Panc1 (cell line): Measurements from ENCODE around the gene DCP2. TPM values are rescaled to one million over a fixed set of nuclear protein-coding genes. Genes with fewer than 3 reads are reported as not detected.

ENCODE experiments used
- ATAC-seq: fragments of 200-7000 bp; cut with Tn5 transposase; 2 replicates; pipeline ENCODE4 v1.9.1; 2020; ENCODE audit warnings: mild to moderate bottlenecking, moderate library complexity
- BruUV-seq: library from RNA; stranded (reverse); fragments of 400-500 nt; replicated peaks from 2 replicates; lab custom pipeline; 2021; lab: Mats Ljungman, UMichigan
- CTCF ChIA-PET: fragments of 300-600 bp; sonication (Branson Sonifier 250); formaldehyde crosslinking; loops from one replicate; lab custom pipeline; 2022; ENCODE audit warnings: antibody characterized with exemption; lab: Charles Lee
- POLR2A ChIA-PET: fragments of 300-600 bp; sonication (Branson Sonifier 250); formaldehyde crosslinking; loops from one replicate; lab custom pipeline; 2022; ENCODE audit warnings: antibody characterized with exemption; lab: Charles Lee
- DNase-seq: peaks from one replicate; pipeline ENCODE4 v3.0.0-alpha.2; 2010; ENCODE audit warnings: low read depth, low spot score
- H3K27ac ChIP-seq: 2 replicates; pipeline ENCODE4 v1.5.1; 2011; ENCODE audit warnings: mild to moderate bottlenecking, low read length, inconsistent platforms
- H3K27me3 ChIP-seq: fragments of 200-500 bp; sonication (Bioruptor generic); 2 replicates; pipeline ENCODE4 v1.6.0; 2014; ENCODE audit warnings: low read length, inconsistent platforms; ENCODE audit not compliant: control insufficient read depth, insufficient read depth
- H3K36me3 ChIP-seq: fragments of 200-500 bp; sonication (Bioruptor generic); 2 replicates; pipeline ENCODE4 v1.5.1; 2014; ENCODE audit warnings: inconsistent platforms, mild to moderate bottlenecking, low read length, moderate library complexity; ENCODE audit not compliant: control insufficient read depth, insufficient read depth
- H3K4me1 ChIP-seq: 2 replicates; pipeline ENCODE4 v1.5.1; 2011; ENCODE audit warnings: inconsistent platforms, mild to moderate bottlenecking, low read length, moderate library complexity; ENCODE audit not compliant: control insufficient read depth, insufficient read depth
- H3K4me3 ChIP-seq, 2 experiments: 2 replicates each; pipeline ENCODE4 v1.5.1; 2011 to 2012; ENCODE audit warnings: low read depth in 2 of 2, low read length in 2 of 2, mild to moderate bottlenecking in 2 of 2, inconsistent platforms in 1 of 2, moderate library complexity in 1 of 2
- H3K9me3 ChIP-seq: fragments of 200-500 bp; sonication (Bioruptor generic); 2 replicates; pipeline ENCODE4 v1.5.1; 2014; ENCODE audit warnings: low read depth, mild to moderate bottlenecking, inconsistent platforms, low read length, moderate library complexity; ENCODE audit not compliant: control insufficient read depth, insufficient read depth
- POLR2AphosphoS5 ChIP-seq: IDR thresholded peaks from 2 replicates; pipeline ENCODE4 v1.6.1; 2012; ENCODE audit warnings: mild to moderate bottlenecking, low read depth, low read length, moderate library complexity
- SIN3A ChIP-seq: IDR thresholded peaks from 2 replicates; pipeline ENCODE4 v1.6.1; 2012; ENCODE audit warnings: low read depth, mild to moderate bottlenecking, low read length, moderate library complexity, borderline replicate concordance; ENCODE audit not compliant: insufficient read depth
- TCF7L2 ChIP-seq: IDR thresholded peaks from 2 replicates; pipeline ENCODE4 v1.6.1; 2011; ENCODE audit warnings: mild to moderate bottlenecking, low read depth, low read length, inconsistent platforms
- in situ Hi-C: cut with HindIII; loops from 2 replicates; pipeline ENCODE4 v1.10.0; 2016; ENCODE audit warnings: low sequenced_read_pairs, low pct_unique_long_range_greater_than_20kb
- intact Hi-C: fragments of 100-400 bp; cut with micrococcal nuclease; formaldehyde crosslinking; loops from one replicate; pipeline ENCODE4 v1.10.0; 2022; ENCODE audit not compliant: unreplicated experiment
- total RNA-seq: library from RNA; stranded (reverse); gene quantifications from one replicate; pipeline ENCODE4 v1.2.1, GENCODE V29; 2021; ENCODE audit not compliant: unreplicated experiment
- TF ChIP-seq, protein P1 (sequence below), 2 experiments: IDR thresholded peaks; 2 replicates each; pipeline ENCODE4 v1.6.1; 2011 to 2012; ENCODE audit warnings: low read depth in 2 of 2, control low read depth in 1 of 2, low read length in 1 of 2, mild to moderate bottlenecking in 1 of 2, moderate library complexity in 1 of 2; ENCODE audit not compliant: insufficient read depth in 1 of 2
- TF ChIP-seq, protein P2 (sequence below): fragments of 450-650 bp; IDR thresholded peaks from 2 replicates; pipeline ENCODE4 v1.5.1; 2017; ENCODE audit warnings: mild to moderate bottlenecking

DCP2 gene
- total RNA-seq, 1 experiment from 2014 or later, result 70.4 TPM

DNA sequence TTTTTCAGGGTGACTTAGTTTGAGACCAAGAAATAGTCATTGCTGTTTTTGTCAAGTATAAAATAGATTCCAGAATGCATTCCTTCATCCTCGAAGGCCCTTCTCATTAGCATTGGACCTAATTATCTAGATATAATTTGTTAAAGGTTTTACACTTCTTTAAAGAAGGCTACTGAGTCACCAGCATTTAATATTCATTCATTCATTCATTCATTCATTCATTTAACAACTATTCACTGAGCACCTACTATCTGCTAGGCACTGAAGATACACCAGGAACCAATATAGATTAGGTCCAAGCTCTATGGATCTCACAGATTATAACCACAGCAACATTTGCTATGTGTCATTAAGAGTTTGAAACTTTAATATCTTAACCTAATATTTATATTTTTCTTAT, 43.5 kb upstream of the DCP2 start:
- H3K27ac ChIP-seq, result no peak overlapping the region

DNA sequence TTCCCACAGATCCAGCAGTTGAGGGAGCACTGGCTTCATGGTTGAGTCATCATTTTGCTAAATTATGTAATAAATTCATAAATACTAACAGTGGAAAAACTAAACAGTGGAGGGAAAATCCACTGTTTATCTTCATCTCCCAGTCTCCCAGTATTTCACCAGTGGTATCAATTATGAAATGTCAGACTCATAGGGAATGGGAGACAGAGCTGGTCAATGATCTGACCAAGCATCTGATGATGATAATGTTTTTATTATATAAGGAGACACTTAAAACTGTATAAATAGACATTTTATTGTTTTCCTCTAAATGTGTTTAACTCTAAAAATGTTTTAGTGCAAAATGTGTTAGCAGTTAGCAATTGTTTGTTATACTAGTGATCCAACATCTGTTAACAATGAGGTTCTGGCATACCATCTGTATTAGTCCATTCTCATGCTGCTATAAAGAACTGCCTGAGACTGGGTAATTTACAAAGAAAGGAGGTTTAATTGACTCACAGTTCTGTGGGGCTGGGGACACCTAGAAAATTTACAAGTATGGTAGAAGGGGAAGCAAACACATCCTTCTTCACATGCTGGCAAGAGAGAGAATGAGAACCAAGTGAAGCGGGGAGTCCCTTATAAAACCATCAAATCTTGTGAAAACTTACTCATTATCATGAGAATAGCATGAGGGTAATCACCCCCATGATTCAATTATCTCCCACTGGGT, 42.8 kb upstream of the DCP2 start:
- ChIA-PET CTCF (no interaction called here), POLR2A (interaction anchor here (0.6 kb wide), 1 partner anchor 20 kb away, joined by 4 read pairs; no protein-coding TSS in a partner anchor)
- in situ Hi-C loops (no loop called here), intact Hi-C loops (no loop called here)
- no TSS peak for BruUV-seq
- ATAC-seq (no peak), DNase-seq (no peak)
- TF ChIP-seq, protein P1, sequence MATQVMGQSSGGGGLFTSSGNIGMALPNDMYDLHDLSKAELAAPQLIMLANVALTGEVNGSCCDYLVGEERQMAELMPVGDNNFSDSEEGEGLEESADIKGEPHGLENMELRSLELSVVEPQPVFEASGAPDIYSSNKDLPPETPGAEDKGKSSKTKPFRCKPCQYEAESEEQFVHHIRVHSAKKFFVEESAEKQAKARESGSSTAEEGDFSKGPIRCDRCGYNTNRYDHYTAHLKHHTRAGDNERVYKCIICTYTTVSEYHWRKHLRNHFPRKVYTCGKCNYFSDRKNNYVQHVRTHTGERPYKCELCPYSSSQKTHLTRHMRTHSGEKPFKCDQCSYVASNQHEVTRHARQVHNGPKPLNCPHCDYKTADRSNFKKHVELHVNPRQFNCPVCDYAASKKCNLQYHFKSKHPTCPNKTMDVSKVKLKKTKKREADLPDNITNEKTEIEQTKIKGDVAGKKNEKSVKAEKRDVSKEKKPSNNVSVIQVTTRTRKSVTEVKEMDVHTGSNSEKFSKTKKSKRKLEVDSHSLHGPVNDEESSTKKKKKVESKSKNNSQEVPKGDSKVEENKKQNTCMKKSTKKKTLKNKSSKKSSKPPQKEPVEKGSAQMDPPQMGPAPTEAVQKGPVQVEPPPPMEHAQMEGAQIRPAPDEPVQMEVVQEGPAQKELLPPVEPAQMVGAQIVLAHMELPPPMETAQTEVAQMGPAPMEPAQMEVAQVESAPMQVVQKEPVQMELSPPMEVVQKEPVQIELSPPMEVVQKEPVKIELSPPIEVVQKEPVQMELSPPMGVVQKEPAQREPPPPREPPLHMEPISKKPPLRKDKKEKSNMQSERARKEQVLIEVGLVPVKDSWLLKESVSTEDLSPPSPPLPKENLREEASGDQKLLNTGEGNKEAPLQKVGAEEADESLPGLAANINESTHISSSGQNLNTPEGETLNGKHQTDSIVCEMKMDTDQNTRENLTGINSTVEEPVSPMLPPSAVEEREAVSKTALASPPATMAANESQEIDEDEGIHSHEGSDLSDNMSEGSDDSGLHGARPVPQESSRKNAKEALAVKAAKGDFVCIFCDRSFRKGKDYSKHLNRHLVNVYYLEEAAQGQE (IDR thresholded peaks at IDR 0.05; ENCODE audit: insufficient read depth in 1 of 2, low read depth in 2 of 2, low read length in 1 of 2), result no peak
- TF ChIP-seq TCF7L2 (no peak), POLR2AphosphoS5 (no peak), SIN3A (no peak)
- TF ChIP-seq, protein P2, sequence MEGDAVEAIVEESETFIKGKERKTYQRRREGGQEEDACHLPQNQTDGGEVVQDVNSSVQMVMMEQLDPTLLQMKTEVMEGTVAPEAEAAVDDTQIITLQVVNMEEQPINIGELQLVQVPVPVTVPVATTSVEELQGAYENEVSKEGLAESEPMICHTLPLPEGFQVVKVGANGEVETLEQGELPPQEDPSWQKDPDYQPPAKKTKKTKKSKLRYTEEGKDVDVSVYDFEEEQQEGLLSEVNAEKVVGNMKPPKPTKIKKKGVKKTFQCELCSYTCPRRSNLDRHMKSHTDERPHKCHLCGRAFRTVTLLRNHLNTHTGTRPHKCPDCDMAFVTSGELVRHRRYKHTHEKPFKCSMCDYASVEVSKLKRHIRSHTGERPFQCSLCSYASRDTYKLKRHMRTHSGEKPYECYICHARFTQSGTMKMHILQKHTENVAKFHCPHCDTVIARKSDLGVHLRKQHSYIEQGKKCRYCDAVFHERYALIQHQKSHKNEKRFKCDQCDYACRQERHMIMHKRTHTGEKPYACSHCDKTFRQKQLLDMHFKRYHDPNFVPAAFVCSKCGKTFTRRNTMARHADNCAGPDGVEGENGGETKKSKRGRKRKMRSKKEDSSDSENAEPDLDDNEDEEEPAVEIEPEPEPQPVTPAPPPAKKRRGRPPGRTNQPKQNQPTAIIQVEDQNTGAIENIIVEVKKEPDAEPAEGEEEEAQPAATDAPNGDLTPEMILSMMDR, result no peak
- H3K27me3 ChIP-seq, result no peaks in the 10 kb centered on the region
- H3K9me3 ChIP-seq, result no peaks in the 10 kb centered on the region
- H3K4me3 ChIP-seq, result no peak overlapping the region
- no peaks in the 10 kb centered on the region for H3K4me1 ChIP-seq
- H3K36me3 ChIP-seq, result no peaks in the 10 kb centered on the region
- no peak overlapping the region for H3K27ac ChIP-seq

More for the DNA sequence above, 43.5 kb upstream of the DCP2 start:
- intact Hi-C loops (no loop called here), in situ Hi-C loops (no loop called here)
- Histone ChIP-seq H3K36me3 (no peaks in the 10 kb centered on the region), H3K4me3 (no peak overlapping the region), H3K27me3 (no peaks in the 10 kb centered on the region), H3K4me1 (no peaks in the 10 kb centered on the region), H3K9me3 (no peaks in the 10 kb centered on the region)
- ATAC-seq (no peak), DNase-seq (no peak)
- ChIA-PET CTCF (no interaction called here), POLR2A (no interaction called here)
- no TSS peak for BruUV-seq
- TF ChIP-seq, protein P1 (IDR thresholded peaks at IDR 0.05; ENCODE audit: insufficient read depth in 1 of 2, low read depth in 2 of 2, low read length in 1 of 2), result no peak
- TF ChIP-seq SIN3A (no peak), TCF7L2 (no peak), POLR2AphosphoS5 (no peak)
- TF ChIP-seq, protein P2, result no peak
